Esophagus (tissue), 2 donors: Measurements from ENCODE around the gene EPHA5. TPM values are rescaled to one million over a fixed set of nuclear protein-coding genes. Genes with fewer than 3 reads are reported as not detected.

Experiments
- H3K27ac ChIP-seq, 2 donors: one replicate each; pipeline ENCODE4 v1.5.1; 2013; ENCODE audit warnings: low read depth in 2 of 2, mild to moderate bottlenecking in 2 of 2, inconsistent platforms in 1 of 2, low read length in 1 of 2, moderate library complexity in 1 of 2
- H3K27me3 ChIP-seq, 2 donors: one replicate each; pipeline ENCODE4 v1.6.1; 2013; ENCODE audit warnings: low read length in 2 of 2, control low read depth in 1 of 2, mild to moderate bottlenecking in 1 of 2; ENCODE audit not compliant: insufficient read depth in 2 of 2, control insufficient read depth in 1 of 2
- H3K36me3 ChIP-seq, 2 donors: one replicate each; pipeline ENCODE4 v1.6.1; 2013; ENCODE audit warnings: low read length in 1 of 2; ENCODE audit not compliant: control insufficient read depth in 2 of 2, insufficient read depth in 2 of 2
- H3K4me1 ChIP-seq, 2 donors: one replicate each; pipeline ENCODE4 v1.6.1; 2013; ENCODE audit warnings: low read length in 1 of 2; ENCODE audit not compliant: control insufficient read depth in 2 of 2, insufficient read depth in 2 of 2
- H3K4me3 ChIP-seq, 2 donors: one replicate each; pipeline ENCODE4 v1.5.1; 2013; ENCODE audit warnings: low read length in 2 of 2, mild to moderate bottlenecking in 2 of 2, low read depth in 1 of 2, moderate library complexity in 1 of 2
- H3K9me3 ChIP-seq, 2 donors: one replicate each; pipeline ENCODE4 v1.6.1; 2013; ENCODE audit warnings: mild to moderate bottlenecking in 2 of 2, low read depth in 1 of 2, low read length in 1 of 2, moderate library complexity in 1 of 2; ENCODE audit not compliant: control insufficient read depth in 2 of 2, insufficient read depth in 1 of 2
- WGBS, 2 donors: extraction: QIAGEN DNeasy Blood & Tissue Kit; methylation state at CpG; one replicate each; pipeline ENCODE4 v1.1.7; 2013; 5-methylcytosine and 5-hydroxymethylcytosine counted together
- polyA plus RNA-seq, 2 donors: library from polyadenylated mRNA; stranded (reverse); fragments of 200-250 nt; gene quantifications; one replicate each; pipeline ENCODE4 v1.2.3, GENCODE V29; 2013
- donor health status: healthy with polysubstance abuse.
- donor health status: Bipolar disorder and iron deficiency.

Gene EPHA5
- polyA plus RNA-seq, 2 donors: under 0.01 TPM

GRCh38 chr4:65461781-65462180 is 208.5 kb downstream of the EPHA5 start:
- H3K27me3 ChIP-seq: no peaks in the 10 kb centered on the region
- H3K9me3 ChIP-seq: no peaks in the 10 kb centered on the region
- H3K4me3 ChIP-seq: no peak overlapping the region
- H3K27ac ChIP-seq: no peak overlapping the region
- no peaks in the 10 kb centered on the region for H3K36me3 ChIP-seq
- WGBS, 2 donors: 87 to 89% methylated on average over 4 of the region's 4 CpGs
- H3K4me1 ChIP-seq: no peaks in the 10 kb centered on the region

GRCh38 chr4:65457011-65457410 is 213.3 kb downstream of the EPHA5 start:
- H3K27me3 ChIP-seq: no peaks in the 10 kb centered on the region
- no peak overlapping the region for H3K27ac ChIP-seq
- no peaks in the 10 kb centered on the region for H3K4me1 ChIP-seq
- H3K9me3 ChIP-seq: no peaks in the 10 kb centered on the region
- WGBS, 2 donors: 66 to 69% methylated on average over 2 of the region's 2 CpGs
- H3K36me3 ChIP-seq: no peaks in the 10 kb centered on the region
- H3K4me3 ChIP-seq: no peak overlapping the region

GRCh38 chr4:65456579-65456978 is 213.7 kb downstream of the EPHA5 start:
- H3K27me3 ChIP-seq: no peaks in the 10 kb centered on the region
- no peak overlapping the region for H3K27ac ChIP-seq
- no peaks in the 10 kb centered on the region for H3K36me3 ChIP-seq
- no peaks in the 10 kb centered on the region for H3K9me3 ChIP-seq
- H3K4me1 ChIP-seq: no peaks in the 10 kb centered on the region
- no peak overlapping the region for H3K4me3 ChIP-seq

- Histone ChIP-seq H3K27ac (no peak overlapping the region), H3K4me1 (no peaks in the 10 kb centered on the region), H3K27me3 (no peaks in the 10 kb centered on the region), H3K36me3 (no peaks in the 10 kb centered on the region), H3K9me3 (no peaks in the 10 kb centered on the region), H3K4me3 (no peak overlapping the region)
- WGBS, 2 donors: 57 to 65% methylated on average over 3 of the region's 3 CpGs
Observed at GRCh38 chr4:65453398-65453797, 216.9 kb downstream of the EPHA5 start.

- 85% methylated on average over 2 of the region's 2 CpGs for WGBS, 2 donors
- H3K4me1 ChIP-seq: no peaks in the 10 kb centered on the region
- no peaks in the 10 kb centered on the region for H3K36me3 ChIP-seq
- no peak overlapping the region for H3K4me3 ChIP-seq
- H3K9me3 ChIP-seq: no peaks in the 10 kb centered on the region
- H3K27me3 ChIP-seq: no peaks in the 10 kb centered on the region
- no peak overlapping the region for H3K27ac ChIP-seq
Observed at GRCh38 chr4:65450899-65451298, 219.4 kb downstream of the EPHA5 start.

- Histone ChIP-seq H3K36me3 (no peaks in the 10 kb centered on the region), H3K27me3 (no peaks in the 10 kb centered on the region), H3K4me3 (no peak overlapping the region), H3K27ac (no peak overlapping the region), H3K9me3 (no peaks in the 10 kb centered on the region), H3K4me1 (no peaks in the 10 kb centered on the region)
- 51 to 68% methylated on average over 1 of the region's 1 CpG for WGBS, 2 donors
Observed at GRCh38 chr4:65437102-65437501, 233.2 kb downstream of the EPHA5 start.

GRCh38 chr4:65422109-65422508 is 248.2 kb downstream of the EPHA5 start:
- Histone ChIP-seq H3K9me3 (no peaks in the 10 kb centered on the region), H3K36me3 (no peaks in the 10 kb centered on the region), H3K27me3 (no peaks in the 10 kb centered on the region), H3K4me1 (no peaks in the 10 kb centered on the region), H3K4me3 (no peak overlapping the region), H3K27ac (no peak overlapping the region)
- 57 to 72% methylated on average over 1 of the region's 1 CpG for WGBS, 2 donors

GRCh38 chr4:65420036-65420435 is 250.3 kb downstream of the EPHA5 start:
- H3K36me3 ChIP-seq: no peaks in the 10 kb centered on the region
- no peak overlapping the region for H3K27ac ChIP-seq
- no peaks in the 10 kb centered on the region for H3K27me3 ChIP-seq
- no peaks in the 10 kb centered on the region for H3K9me3 ChIP-seq
- H3K4me1 ChIP-seq: peaks cover 0 to 3% of the 10 kb centered on the region in 2 donors
- H3K4me3 ChIP-seq: no peak overlapping the region

GRCh38 chr4:65416891-65417290 is 253.4 kb downstream of the EPHA5 start:
- Histone ChIP-seq H3K27me3 (no peaks in the 10 kb centered on the region), H3K36me3 (no peaks in the 10 kb centered on the region), H3K9me3 (no peaks in the 10 kb centered on the region), H3K4me1 (peaks cover 0 to 3% of the 10 kb centered on the region in 2 donors), H3K27ac (no peak overlapping the region), H3K4me3 (no peak overlapping the region)
- WGBS, 2 donors: 8 to 16% methylated on average over 3 of the region's 3 CpGs

- Histone ChIP-seq H3K4me3 (no peak overlapping the region), H3K9me3 (no peaks in the 10 kb centered on the region), H3K36me3 (no peaks in the 10 kb centered on the region), H3K4me1 (no peaks in the 10 kb centered on the region), H3K27ac (no peak overlapping the region), H3K27me3 (no peaks in the 10 kb centered on the region)
- 87 to 91% methylated on average over 4 of the region's 4 CpGs for WGBS, 2 donors
Observed at GRCh38 chr4:65407483-65407882, 262.8 kb downstream of the EPHA5 start.
